IMR-90 (cell line): ENCODE results near the gene SARS1.
A peak's percentile ranks its signal among the peaks of the same experiment; 100 is the strongest.

ENCODE experiments used
- BHLHE40 ChIP-seq: fragments of 150-350 bp; IDR thresholded peaks from 2 replicates; pipeline ENCODE4 v1.6.1; 2016; ENCODE audit warnings: mild to moderate bottlenecking, low read depth, low read length
- FOS ChIP-seq: fragments of 150-350 bp; IDR thresholded peaks from 2 replicates; pipeline ENCODE4 v1.6.1; 2016; ENCODE audit warnings: low read depth, low read length
- MAFK ChIP-seq: IDR thresholded peaks from 2 replicates; pipeline ENCODE4 v1.6.1; 2012; ENCODE audit warnings: low read depth, low read length, improper control_type of control experiment
- MAZ ChIP-seq: IDR thresholded peaks from 2 replicates; pipeline ENCODE4 v1.6.1; 2012; ENCODE audit warnings: low read depth, mild to moderate bottlenecking, low read length, improper control_type of control experiment, moderate library complexity, borderline replicate concordance
- MXI1 ChIP-seq: IDR thresholded peaks from 2 replicates; pipeline ENCODE4 v1.6.1; 2012; ENCODE audit warnings: low read depth, mild to moderate bottlenecking, low read length, moderate library complexity, borderline replicate concordance
- POLR2A ChIP-seq: IDR thresholded peaks from 2 replicates; pipeline ENCODE4 v1.6.1; 2012; ENCODE audit warnings: mild to moderate bottlenecking, low read depth, low read length
- RAD21 ChIP-seq: IDR thresholded peaks from 2 replicates; pipeline ENCODE4 v1.6.1; 2012; ENCODE audit warnings: low read length, improper control_type of control experiment
- RCOR1 ChIP-seq: IDR thresholded peaks from 2 replicates; pipeline ENCODE4 v1.6.1; 2012; ENCODE audit warnings: mild to moderate bottlenecking, low read length, improper control_type of control experiment; ENCODE audit not compliant: insufficient replicate concordance
- RFX5 ChIP-seq: IDR thresholded peaks from 2 replicates; pipeline ENCODE4 v1.8.0; 2012; ENCODE audit warnings: low read depth, mild to moderate bottlenecking, low read length, moderate library complexity
- SMC3 ChIP-seq: fragments of 150-350 bp; IDR thresholded peaks from 2 replicates; pipeline ENCODE4 v1.6.1; 2016; ENCODE audit warnings: low read depth, mild to moderate bottlenecking, antibody characterized with exemption, low read length, moderate library complexity
- TF ChIP-seq, protein P1 (sequence below): conservative IDR thresholded peaks from 2 replicates; pipeline ENCODE4 v1.5.1; 2012; ENCODE audit warnings: mild to moderate bottlenecking, low read depth, low read length, improper control_type of control experiment
- TF ChIP-seq, protein P2 (sequence below): fragments of 150-350 bp; IDR thresholded peaks from 2 replicates; pipeline ENCODE4 v1.6.1; 2016; ENCODE audit warnings: low read depth, mild to moderate bottlenecking, low read length, moderate library complexity, borderline replicate concordance

DNA sequence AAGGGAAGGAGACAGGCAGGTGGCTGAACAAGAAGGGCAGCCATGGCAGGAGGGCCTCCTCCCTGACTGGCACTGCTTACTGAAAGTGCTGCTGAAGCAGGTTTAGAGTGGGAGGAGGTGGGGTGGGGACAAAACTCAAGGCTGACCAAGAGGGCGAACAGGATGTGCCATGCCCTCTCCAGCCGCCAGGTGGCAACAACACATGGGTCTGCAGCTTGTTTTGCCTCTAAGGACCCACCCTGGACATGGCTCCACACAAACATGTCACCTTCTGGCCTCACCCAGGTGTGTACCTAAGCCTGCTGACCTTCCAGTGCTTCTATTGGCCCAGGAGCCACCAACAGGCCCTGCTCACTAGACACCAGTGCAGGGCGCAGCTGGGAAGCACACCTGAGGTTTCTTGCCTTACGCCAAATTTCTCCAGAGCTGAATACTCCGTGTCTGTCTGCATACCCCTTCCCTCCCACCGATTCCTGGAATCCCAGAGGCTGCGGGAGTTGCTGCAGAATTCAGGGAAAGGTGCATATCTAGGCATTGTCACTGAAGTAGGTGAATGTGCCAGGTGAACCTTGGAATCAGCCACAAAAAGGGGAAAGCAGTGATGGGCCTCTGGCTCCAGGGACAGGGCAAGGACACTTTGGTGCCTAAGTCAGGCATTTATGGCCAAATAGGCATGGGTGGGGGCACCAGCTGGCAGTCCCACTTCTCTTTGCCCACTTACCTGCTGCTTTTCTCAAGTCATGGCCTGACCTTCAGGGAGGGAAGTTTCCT lies 63.9 kb downstream of the SARS1 start:
- TF ChIP-seq, protein P1, sequence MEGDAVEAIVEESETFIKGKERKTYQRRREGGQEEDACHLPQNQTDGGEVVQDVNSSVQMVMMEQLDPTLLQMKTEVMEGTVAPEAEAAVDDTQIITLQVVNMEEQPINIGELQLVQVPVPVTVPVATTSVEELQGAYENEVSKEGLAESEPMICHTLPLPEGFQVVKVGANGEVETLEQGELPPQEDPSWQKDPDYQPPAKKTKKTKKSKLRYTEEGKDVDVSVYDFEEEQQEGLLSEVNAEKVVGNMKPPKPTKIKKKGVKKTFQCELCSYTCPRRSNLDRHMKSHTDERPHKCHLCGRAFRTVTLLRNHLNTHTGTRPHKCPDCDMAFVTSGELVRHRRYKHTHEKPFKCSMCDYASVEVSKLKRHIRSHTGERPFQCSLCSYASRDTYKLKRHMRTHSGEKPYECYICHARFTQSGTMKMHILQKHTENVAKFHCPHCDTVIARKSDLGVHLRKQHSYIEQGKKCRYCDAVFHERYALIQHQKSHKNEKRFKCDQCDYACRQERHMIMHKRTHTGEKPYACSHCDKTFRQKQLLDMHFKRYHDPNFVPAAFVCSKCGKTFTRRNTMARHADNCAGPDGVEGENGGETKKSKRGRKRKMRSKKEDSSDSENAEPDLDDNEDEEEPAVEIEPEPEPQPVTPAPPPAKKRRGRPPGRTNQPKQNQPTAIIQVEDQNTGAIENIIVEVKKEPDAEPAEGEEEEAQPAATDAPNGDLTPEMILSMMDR, result peak; percentile 72
- no peak for TF ChIP-seq POLR2A
- peak; percentile 80 for TF ChIP-seq SMC3
- TF ChIP-seq, protein P2, sequence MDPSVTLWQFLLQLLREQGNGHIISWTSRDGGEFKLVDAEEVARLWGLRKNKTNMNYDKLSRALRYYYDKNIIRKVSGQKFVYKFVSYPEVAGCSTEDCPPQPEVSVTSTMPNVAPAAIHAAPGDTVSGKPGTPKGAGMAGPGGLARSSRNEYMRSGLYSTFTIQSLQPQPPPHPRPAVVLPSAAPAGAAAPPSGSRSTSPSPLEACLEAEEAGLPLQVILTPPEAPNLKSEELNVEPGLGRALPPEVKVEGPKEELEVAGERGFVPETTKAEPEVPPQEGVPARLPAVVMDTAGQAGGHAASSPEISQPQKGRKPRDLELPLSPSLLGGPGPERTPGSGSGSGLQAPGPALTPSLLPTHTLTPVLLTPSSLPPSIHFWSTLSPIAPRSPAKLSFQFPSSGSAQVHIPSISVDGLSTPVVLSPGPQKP, result no peak
- no peak for TF ChIP-seq MXI1
- no peak for TF ChIP-seq RFX5
- peak; percentile 75 for TF ChIP-seq RAD21
- TF ChIP-seq FOS, result no peak
- no peak for TF ChIP-seq BHLHE40
- TF ChIP-seq MAZ, result no peak
- TF ChIP-seq RCOR1, result no peak
- no peak for TF ChIP-seq MAFK
